Panc1 (cell line): ENCODE results near the gene NHS. TPM values are rescaled to one million over a fixed set of nuclear protein-coding genes. Genes with fewer than 3 reads are reported as not detected.

ENCODE experiments used
- ATAC-seq: fragments of 200-7000 bp; cut with Tn5 transposase; 2 replicates; pipeline ENCODE4 v1.9.1; 2020; ENCODE audit warnings: mild to moderate bottlenecking, moderate library complexity
- BruUV-seq: library from RNA; stranded (reverse); fragments of 400-500 nt; replicated peaks from 2 replicates; lab custom pipeline; 2021; lab: Mats Ljungman, UMichigan
- CTCF ChIA-PET: fragments of 300-600 bp; sonication (Branson Sonifier 250); formaldehyde crosslinking; loops from one replicate; lab custom pipeline; 2022; ENCODE audit warnings: antibody characterized with exemption; lab: Charles Lee
- POLR2A ChIA-PET: fragments of 300-600 bp; sonication (Branson Sonifier 250); formaldehyde crosslinking; loops from one replicate; lab custom pipeline; 2022; ENCODE audit warnings: antibody characterized with exemption; lab: Charles Lee
- DNase-seq: peaks from one replicate; pipeline ENCODE4 v3.0.0-alpha.2; 2010; ENCODE audit warnings: low read depth, low spot score
- H3K27ac ChIP-seq: 2 replicates; pipeline ENCODE4 v1.5.1; 2011; ENCODE audit warnings: mild to moderate bottlenecking, low read length, inconsistent platforms
- H3K27me3 ChIP-seq: fragments of 200-500 bp; sonication (Bioruptor generic); 2 replicates; pipeline ENCODE4 v1.6.0; 2014; ENCODE audit warnings: low read length, inconsistent platforms; ENCODE audit not compliant: control insufficient read depth, insufficient read depth
- H3K36me3 ChIP-seq: fragments of 200-500 bp; sonication (Bioruptor generic); 2 replicates; pipeline ENCODE4 v1.5.1; 2014; ENCODE audit warnings: inconsistent platforms, mild to moderate bottlenecking, low read length, moderate library complexity; ENCODE audit not compliant: control insufficient read depth, insufficient read depth
- H3K4me1 ChIP-seq: 2 replicates; pipeline ENCODE4 v1.5.1; 2011; ENCODE audit warnings: inconsistent platforms, mild to moderate bottlenecking, low read length, moderate library complexity; ENCODE audit not compliant: control insufficient read depth, insufficient read depth
- H3K4me3 ChIP-seq, 2 experiments: 2 replicates each; pipeline ENCODE4 v1.5.1; 2011 to 2012; ENCODE audit warnings: low read depth in 2 of 2, low read length in 2 of 2, mild to moderate bottlenecking in 2 of 2, inconsistent platforms in 1 of 2, moderate library complexity in 1 of 2
- H3K9me3 ChIP-seq: fragments of 200-500 bp; sonication (Bioruptor generic); 2 replicates; pipeline ENCODE4 v1.5.1; 2014; ENCODE audit warnings: low read depth, mild to moderate bottlenecking, inconsistent platforms, low read length, moderate library complexity; ENCODE audit not compliant: control insufficient read depth, insufficient read depth
- POLR2AphosphoS5 ChIP-seq: IDR thresholded peaks from 2 replicates; pipeline ENCODE4 v1.6.1; 2012; ENCODE audit warnings: mild to moderate bottlenecking, low read depth, low read length, moderate library complexity
- REST ChIP-seq, 2 experiments: IDR thresholded peaks; 2 replicates each; pipeline ENCODE4 v1.6.1; 2011 to 2012; ENCODE audit warnings: low read depth in 2 of 2, control low read depth in 1 of 2, low read length in 1 of 2, mild to moderate bottlenecking in 1 of 2, moderate library complexity in 1 of 2; ENCODE audit not compliant: insufficient read depth in 1 of 2
- SIN3A ChIP-seq: IDR thresholded peaks from 2 replicates; pipeline ENCODE4 v1.6.1; 2012; ENCODE audit warnings: low read depth, mild to moderate bottlenecking, low read length, moderate library complexity, borderline replicate concordance; ENCODE audit not compliant: insufficient read depth
- TCF7L2 ChIP-seq: IDR thresholded peaks from 2 replicates; pipeline ENCODE4 v1.6.1; 2011; ENCODE audit warnings: mild to moderate bottlenecking, low read depth, low read length, inconsistent platforms
- in situ Hi-C: cut with HindIII; loops from 2 replicates; pipeline ENCODE4 v1.10.0; 2016; ENCODE audit warnings: low sequenced_read_pairs, low pct_unique_long_range_greater_than_20kb
- intact Hi-C: fragments of 100-400 bp; cut with micrococcal nuclease; formaldehyde crosslinking; loops from one replicate; pipeline ENCODE4 v1.10.0; 2022; ENCODE audit not compliant: unreplicated experiment
- total RNA-seq: library from RNA; stranded (reverse); gene quantifications from one replicate; pipeline ENCODE4 v1.2.1, GENCODE V29; 2021; ENCODE audit not compliant: unreplicated experiment
- TF ChIP-seq, protein P1 (sequence below): fragments of 450-650 bp; IDR thresholded peaks from 2 replicates; pipeline ENCODE4 v1.5.1; 2017; ENCODE audit warnings: mild to moderate bottlenecking

The NHS gene
- total RNA-seq, 1 experiment from 2014 or later: 0.80 TPM

DNA sequence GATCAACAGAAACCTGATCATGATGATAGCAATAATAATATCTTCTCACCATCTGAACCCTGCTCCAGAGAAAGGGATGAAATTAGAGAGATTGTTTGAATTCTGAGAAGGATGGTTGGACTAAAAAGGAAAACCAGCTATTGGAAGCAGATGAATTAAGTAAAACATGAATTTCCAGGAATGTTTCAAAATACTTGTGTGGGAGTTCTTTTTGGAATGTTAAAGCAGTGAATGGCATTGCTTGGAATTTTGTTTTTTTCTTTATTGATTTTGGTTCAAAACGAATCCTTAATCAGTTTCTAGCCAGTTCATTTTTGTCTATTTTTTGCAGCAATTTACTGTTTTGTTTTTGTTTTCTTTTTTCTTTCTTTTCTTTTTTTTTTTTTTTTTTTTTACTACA lies 150.3 kb downstream of the NHS start:
- intact Hi-C loops: no loop called here
- no peak overlapping the region for H3K4me3 ChIP-seq
- in situ Hi-C loops: no loop called here
- no peaks in the 10 kb centered on the region for H3K9me3 ChIP-seq
- ATAC-seq (no peak), DNase-seq (no peak)
- no peaks in the 10 kb centered on the region for H3K4me1 ChIP-seq
- POLR2A ChIA-PET: no interaction called here
- no peaks in the 10 kb centered on the region for H3K36me3 ChIP-seq
- H3K27me3 ChIP-seq: no peaks in the 10 kb centered on the region
- no peak overlapping the region for H3K27ac ChIP-seq
- no TSS peak for BruUV-seq
- no peak for TF ChIP-seq SIN3A
- no peak for TF ChIP-seq REST (IDR thresholded peaks at IDR 0.05; ENCODE audit: insufficient read depth in 1 of 2, low read depth in 2 of 2, low read length in 1 of 2)
- TF ChIP-seq POLR2AphosphoS5: no peak
- TF ChIP-seq, protein P1, sequence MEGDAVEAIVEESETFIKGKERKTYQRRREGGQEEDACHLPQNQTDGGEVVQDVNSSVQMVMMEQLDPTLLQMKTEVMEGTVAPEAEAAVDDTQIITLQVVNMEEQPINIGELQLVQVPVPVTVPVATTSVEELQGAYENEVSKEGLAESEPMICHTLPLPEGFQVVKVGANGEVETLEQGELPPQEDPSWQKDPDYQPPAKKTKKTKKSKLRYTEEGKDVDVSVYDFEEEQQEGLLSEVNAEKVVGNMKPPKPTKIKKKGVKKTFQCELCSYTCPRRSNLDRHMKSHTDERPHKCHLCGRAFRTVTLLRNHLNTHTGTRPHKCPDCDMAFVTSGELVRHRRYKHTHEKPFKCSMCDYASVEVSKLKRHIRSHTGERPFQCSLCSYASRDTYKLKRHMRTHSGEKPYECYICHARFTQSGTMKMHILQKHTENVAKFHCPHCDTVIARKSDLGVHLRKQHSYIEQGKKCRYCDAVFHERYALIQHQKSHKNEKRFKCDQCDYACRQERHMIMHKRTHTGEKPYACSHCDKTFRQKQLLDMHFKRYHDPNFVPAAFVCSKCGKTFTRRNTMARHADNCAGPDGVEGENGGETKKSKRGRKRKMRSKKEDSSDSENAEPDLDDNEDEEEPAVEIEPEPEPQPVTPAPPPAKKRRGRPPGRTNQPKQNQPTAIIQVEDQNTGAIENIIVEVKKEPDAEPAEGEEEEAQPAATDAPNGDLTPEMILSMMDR: no peak
- TF ChIP-seq TCF7L2: no peak
- CTCF ChIA-PET: no interaction called here

- no peak for ATAC-seq
- Histone ChIP-seq H3K27me3 (no peaks in the 10 kb centered on the region), H3K4me1 (no peaks in the 10 kb centered on the region), H3K9me3 (no peaks in the 10 kb centered on the region), H3K4me3 (no peak overlapping the region), H3K27ac (no peak overlapping the region), H3K36me3 (no peaks in the 10 kb centered on the region)
- DNase-seq: no peak
- TF ChIP-seq POLR2AphosphoS5 (no peak), SIN3A (no peak), REST (IDR thresholded peaks at IDR 0.05; ENCODE audit: insufficient read depth in 1 of 2, low read depth in 2 of 2, low read length in 1 of 2) (no peak), TCF7L2 (no peak)
- TF ChIP-seq, protein P1: no peak
- CTCF ChIA-PET: no interaction called here
- POLR2A ChIA-PET: no interaction called here
- no TSS peak for BruUV-seq
- intact Hi-C loops: no loop called here
- in situ Hi-C loops: no loop called here
Observed at GRCh38 chrX:17525762-17526555, 151.0 kb downstream of the NHS start.
